CMK (cell line): Measurements from ENCODE around the gene CLDN22.
"Not testable (repeated sequence)": the region's sequence is repeated elsewhere in the genome, so short reads cannot be mapped to it uniquely, and the experiment has no call there.

Experiments
- DNase-seq: peaks from one replicate; pipeline ENCODE4 v3.0.0-alpha.2; 2010; ENCODE audit warnings: low read depth

CLDN22 gene

GRCh38 chr4:183347146-183347545, 27.1 kb upstream of the CLDN22 start:
- no peak for DNase-seq

DNA sequence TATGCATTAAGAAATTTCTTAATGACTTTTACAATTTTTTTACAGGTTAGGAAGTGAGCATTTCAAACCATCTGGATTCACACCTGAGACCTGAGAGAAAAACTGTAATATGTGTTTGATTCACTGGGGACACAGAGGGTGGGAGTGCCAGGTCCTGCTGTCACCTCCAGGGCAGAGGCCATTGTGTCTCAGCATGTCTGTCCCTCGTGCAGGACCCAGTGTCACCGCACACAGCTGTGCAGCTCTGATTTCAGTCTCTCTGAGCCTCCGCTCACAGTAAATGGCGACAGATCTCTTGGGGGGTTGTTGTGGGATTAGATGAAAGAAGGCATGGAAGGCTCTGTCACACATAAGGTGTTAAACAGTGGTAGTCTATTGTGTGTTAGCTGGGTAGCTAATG, 25.2 kb upstream of the CLDN22 start:
- DNase-seq, result no peak

DNA sequence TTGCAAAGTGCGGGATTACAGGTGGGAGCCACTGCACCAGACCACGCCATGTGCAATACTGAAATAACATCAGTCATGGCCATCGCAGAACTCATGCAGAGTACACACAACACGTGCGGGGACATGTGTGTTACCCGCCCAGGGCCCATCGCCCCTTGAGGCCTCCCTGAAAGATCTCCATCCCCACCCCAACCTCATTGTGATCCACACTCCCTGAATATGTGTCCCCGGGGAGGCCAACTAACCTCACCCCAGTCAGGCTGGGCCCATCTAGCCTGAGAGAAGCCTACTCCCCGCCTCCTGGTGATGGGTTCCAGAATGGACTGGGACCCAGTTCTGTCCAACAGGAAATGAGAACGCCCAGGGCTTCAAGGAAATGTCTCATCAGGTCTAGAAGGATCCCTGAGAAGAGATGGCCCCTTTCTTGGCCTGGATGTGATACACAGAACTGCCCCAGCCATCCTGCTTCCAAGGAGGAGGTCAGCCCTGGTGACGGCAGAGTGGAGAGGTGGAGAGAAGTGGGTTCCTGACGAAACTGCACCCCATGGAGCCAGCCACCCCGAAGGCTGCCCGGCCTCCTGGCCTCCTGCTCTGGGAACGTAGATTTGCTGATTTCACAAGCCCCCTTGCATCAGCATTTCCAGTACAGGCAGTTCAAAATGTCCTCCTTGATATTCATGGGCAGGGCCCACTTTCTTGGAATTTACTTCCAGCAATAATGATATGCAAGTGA, 24.6 kb upstream of the CLDN22 start:
- DNase-seq, result no peak

DNA sequence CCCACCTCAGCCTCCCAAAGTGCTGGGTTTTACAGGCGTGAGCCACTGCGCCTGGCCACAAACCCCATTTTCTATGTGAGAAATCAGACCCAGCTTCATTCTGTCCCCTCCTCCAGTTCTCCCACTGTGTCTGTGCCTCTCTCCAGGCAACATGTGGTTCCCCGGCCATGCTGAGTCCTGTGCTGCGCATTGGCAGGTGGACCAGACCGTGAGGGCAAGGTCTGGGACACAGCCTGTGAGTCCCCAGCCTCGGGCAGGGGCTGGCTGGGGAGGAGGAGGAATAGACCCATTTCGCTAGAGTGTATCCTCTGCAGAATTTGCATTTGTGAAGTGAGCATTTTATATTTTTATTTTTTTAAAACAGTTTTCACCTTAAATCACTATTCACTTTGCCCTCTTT, 23.7 kb upstream of the CLDN22 start:
- no peak for DNase-seq

GRCh38 chr4:183342541-183343533, 22.8 kb upstream of the CLDN22 start:
- DNase-seq, result no peak

DNA sequence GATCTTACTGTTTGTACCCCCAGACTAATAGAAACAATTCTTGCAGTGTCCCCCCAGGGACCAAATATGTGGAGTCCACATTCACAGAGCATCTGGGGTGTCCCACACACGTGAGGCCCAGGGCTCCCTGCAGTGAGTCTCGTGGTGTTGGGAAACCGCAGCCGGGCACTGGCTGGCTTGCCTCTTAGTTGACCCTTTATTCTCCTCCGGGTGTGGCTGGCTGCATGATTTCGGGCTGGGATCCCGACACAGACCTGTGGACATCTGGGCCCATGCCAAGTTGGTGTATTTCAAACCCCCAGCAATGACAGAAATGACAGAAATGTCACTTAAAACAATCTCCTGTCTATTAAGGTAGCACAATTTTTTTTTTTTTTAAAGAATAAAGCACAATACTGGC, 17.8 kb upstream of the CLDN22 start:
- no peak for DNase-seq

- no peak for DNase-seq
Observed at GRCh38 chr4:183337349-183337748, 17.3 kb upstream of the CLDN22 start.

GRCh38 chr4:183335369-183335940, 15.4 kb upstream of the CLDN22 start:
- no peak for DNase-seq

DNA sequence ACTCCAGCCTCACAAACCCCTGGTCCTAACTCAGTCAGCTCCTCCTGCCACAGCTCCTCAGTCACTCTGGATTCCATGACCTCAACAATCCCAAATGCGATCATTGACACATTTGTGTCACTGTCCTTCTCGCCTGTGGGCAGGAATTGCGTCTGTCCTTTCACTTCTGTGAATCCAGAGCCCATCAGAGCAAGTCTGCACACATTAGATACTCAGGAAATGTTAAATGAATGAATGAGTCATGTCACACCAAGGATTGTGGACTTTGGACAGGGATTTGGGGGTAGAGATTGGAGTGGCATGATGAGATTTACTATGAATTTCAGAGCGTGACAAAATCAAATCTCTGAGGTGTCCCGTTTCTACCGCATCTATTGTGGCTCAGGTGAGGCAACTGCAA, 13.9 kb upstream of the CLDN22 start:
- DNase-seq, result no peak

DNA sequence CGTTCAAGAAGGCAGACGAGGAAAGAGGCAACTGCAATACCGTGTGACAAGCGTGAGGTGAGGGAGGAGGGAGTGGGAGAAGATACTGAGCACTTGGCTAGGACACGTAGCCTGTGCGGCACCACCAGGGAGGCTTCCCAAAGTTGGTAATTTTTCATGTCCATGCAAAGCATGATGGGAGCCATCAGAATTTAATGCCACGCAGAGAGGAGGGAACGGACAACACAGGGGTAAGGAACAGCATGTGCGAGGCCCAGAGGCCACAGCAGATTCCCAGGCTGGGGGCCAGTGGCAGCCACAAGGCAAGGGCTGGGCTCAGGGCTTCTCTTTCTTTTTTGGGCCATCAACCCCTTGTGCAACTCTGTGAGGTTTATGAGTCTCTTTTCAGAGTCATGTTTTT, 13.1 kb upstream of the CLDN22 start:
- DNase-seq, result no peak

DNA sequence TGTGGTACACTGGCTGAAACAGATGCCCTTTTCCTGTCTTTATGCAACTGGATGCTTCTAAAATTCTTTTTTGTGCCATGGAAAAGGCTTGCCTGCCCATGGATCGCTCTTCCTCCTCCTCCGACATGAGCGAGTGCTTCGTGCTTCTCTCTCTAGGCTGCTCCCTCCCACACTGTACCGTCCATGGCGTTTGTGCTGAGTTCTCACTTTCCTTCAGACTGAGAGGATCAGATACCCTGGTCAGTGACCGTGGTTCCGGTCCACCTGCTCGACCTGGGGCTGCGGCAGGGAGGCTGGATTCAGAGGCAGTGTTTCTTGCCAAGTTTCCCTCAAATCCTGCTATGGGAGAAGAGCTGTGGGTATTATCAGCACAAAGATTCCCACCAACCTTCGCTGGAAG, 12.4 kb upstream of the CLDN22 start:
- DNase-seq, result no peak

DNA sequence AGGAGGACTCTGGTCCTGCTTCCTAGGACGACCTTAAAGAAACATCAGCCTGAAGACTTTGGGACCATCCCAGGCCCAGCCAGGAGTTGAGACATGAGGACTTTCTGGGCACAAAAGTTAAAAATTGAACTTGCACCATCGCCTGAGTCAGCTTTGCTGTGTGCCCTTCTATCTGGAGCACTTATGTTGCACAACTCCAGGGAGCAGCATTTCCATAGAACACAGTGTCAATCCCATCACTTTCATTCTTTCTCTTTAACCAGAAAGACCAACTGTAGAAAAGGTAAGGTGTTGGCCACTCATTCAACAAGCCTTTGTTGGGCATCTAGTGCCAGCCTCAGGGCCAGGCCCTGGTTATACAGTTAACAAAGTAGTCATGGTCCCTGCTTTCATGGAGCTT, 10.8 kb upstream of the CLDN22 start:
- no peak for DNase-seq

GRCh38 chr4:183329954-183330742, 10.1 kb upstream of the CLDN22 start:
- DNase-seq, result no peak

GRCh38 chr4:183329244-183329643, 9.2 kb upstream of the CLDN22 start:
- DNase-seq, result no peak

DNA sequence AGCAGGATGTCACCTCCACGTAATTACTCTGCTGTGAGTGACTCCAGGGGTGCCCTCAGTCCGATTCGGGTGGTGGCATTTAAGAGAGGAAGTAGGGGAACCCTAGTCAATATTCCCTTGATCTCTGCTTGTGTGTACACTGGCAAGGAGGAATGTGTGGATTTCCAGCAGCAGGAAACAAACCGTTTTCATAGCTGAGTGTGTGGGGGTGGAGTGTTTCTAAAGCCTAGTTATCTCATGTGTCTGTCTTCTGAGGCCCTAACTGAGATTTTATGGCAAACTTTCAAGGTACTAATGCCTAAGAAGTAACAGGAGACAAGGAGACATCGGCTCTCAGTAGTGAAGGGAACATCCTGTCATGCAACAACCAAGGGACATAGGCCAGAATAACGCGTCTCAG, 8.8 kb upstream of the CLDN22 start:
- DNase-seq, result no peak

DNA sequence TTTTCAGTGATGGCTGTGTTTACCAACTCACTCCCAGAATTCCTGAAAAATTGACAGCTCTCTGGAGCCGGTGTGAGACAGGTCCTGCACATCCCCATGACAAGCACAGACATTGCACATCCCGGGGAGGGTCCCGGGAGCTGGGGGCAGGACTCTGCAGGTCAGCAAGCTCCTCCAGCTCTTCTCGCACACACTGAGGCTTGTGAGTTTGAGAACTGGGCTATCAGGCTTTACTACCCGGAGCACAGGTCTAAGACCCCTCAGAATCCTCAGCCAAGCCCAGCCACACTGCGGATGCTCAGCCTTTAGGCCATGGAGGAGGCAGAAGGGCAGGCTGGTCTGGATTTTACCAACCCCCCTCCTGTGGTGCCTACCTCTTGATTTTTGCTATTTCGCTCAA, 7.8 kb upstream of the CLDN22 start:
- no peak for DNase-seq

DNA sequence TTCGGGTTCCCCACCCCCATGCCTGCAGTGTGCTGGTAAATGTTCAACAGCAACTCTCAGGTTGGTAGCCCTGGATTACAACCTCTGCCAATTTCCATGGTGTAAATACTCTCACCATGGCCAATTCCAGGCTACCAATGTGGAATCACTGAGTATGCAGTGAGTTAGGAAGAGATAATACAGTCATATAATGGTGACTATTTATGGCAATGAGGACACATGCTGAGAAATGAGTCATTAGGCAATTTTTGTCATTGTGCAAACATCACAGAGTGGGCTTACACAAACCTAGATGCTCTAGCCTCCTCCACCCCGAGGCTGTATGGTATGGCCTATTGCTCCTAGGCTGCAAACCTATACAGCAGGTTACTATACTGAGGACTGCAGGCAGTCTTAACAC, 6.8 kb upstream of the CLDN22 start:
- no peak for DNase-seq

- DNase-seq, result not testable (repeated sequence)
Observed at GRCh38 chr4:183326387-183326786, 6.3 kb upstream of the CLDN22 start.

DNA sequence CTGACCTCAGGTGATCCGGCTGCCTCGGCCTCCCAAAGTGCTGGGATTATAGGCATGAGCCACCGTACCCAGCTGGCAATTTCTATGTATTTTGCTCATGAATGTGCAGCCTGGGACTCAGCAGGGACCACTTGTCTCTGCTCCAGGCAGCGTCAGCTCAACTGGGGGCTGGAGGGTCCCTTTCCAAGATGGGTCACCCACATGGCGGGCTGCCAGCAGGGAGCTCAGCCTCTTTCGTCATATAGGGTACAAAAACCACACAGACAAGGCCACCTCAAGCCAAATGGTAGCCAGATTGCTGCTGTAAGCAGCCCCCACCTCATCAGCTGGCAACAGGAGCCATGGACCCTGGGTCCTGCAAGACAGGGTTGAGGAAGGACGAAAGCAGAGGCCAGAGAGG, 4.5 kb upstream of the CLDN22 start:
- no peak for DNase-seq

GRCh38 chr4:183324056-183324455, 4.0 kb upstream of the CLDN22 start:
- not testable (repeated sequence) for DNase-seq

- no peak for DNase-seq
Observed at GRCh38 chr4:183323295-183323694, 3.2 kb upstream of the CLDN22 start.

GRCh38 chr4:183322326-183322725, 2.2 kb upstream of the CLDN22 start, which contains the start of gene CLDN24:
Gene CLDN24, minus strand, starts transcription at chr4:183322426. Its CDS starts 0 bp downstream, at chr4:183322426.
- DNase-seq, result no peak
